ENCODE data around the gene DDAH1. TPM values are rescaled to one million over a fixed set of nuclear protein-coding genes. Genes with fewer than 3 reads are reported as not detected.
"Not testable (repeated sequence)": the region's sequence is repeated elsewhere in the genome, so short reads cannot be mapped to it uniquely, and the experiment has no call there.

The DDAH1 gene
- total RNA-seq, 2 experiments from 2014 or later: not detected

- Histone ChIP-seq H3K27me3 (ENCODE audit: control insufficient read depth in 1 of 2, insufficient read depth in 2 of 2, low read length in 2 of 2) (no peaks in the 10 kb centered on the region), H3K36me3 (ENCODE audit: insufficient read depth, low read length) (no peaks in the 10 kb centered on the region), H3K27ac (ENCODE audit: low read depth in 1 of 2, low read length in 2 of 2) (no peak overlapping the region), H3K4me1 (ENCODE audit: insufficient read depth, low read length) (no peaks in the 10 kb centered on the region), H3K4me3 (ENCODE audit: low read length) (no peak overlapping the region), H3K9me3 (ENCODE audit: control insufficient read depth in 1 of 2, insufficient read depth in 1 of 2, low read length in 2 of 2) (no peaks in the 10 kb centered on the region)
- TF ChIP-seq CTCF (IDR thresholded peaks at IDR 0.05): no peak
- ChIA-PET POLR2A (no interaction called here), CTCF (no interaction called here)
- ATAC-seq (ENCODE audit: poor library complexity): no peak
- H3K27ac Mint-ChIP-seq: no peak overlapping the region
- no peaks in the 10 kb centered on the region for H3K4me1 Mint-ChIP-seq (ENCODE audit: low read depth)
- H3K27me3 Mint-ChIP-seq: peaks cover 26% of the 10 kb centered on the region
- H3K4me3 Mint-ChIP-seq: no peak overlapping the region
- no peaks in the 10 kb centered on the region for H3K36me3 Mint-ChIP-seq (ENCODE audit: low read depth)
- intact Hi-C loops (cut with DNase I, micrococcal nuclease): no loop called here
- H3K9me3 Mint-ChIP-seq: no peaks in the 10 kb centered on the region
- DNase-seq: no peak
These were observed 10.1 kb upstream of the DDAH1 start for GRCh38 chr1:85475055-85475454.

- no peak for TF ChIP-seq CTCF (IDR thresholded peaks at IDR 0.05)
- H3K4me1 Mint-ChIP-seq (ENCODE audit: low read depth): no peaks in the 10 kb centered on the region
- Histone ChIP-seq H3K27me3 (ENCODE audit: control insufficient read depth in 1 of 2, insufficient read depth in 2 of 2, low read length in 2 of 2) (peaks cover 0 to 3% of the 10 kb centered on the region in 2 experiments), H3K4me1 (ENCODE audit: insufficient read depth, low read length) (no peaks in the 10 kb centered on the region), H3K36me3 (ENCODE audit: insufficient read depth, low read length) (no peaks in the 10 kb centered on the region), H3K9me3 (ENCODE audit: control insufficient read depth in 1 of 2, insufficient read depth in 1 of 2, low read length in 2 of 2) (no peaks in the 10 kb centered on the region), H3K4me3 (ENCODE audit: low read length) (no peak overlapping the region), H3K27ac (ENCODE audit: low read depth in 1 of 2, low read length in 2 of 2) (no peak overlapping the region)
- H3K27me3 Mint-ChIP-seq: peaks cover 28% of the 10 kb centered on the region
- no peak overlapping the region for H3K27ac Mint-ChIP-seq
- no peaks in the 10 kb centered on the region for H3K9me3 Mint-ChIP-seq
- no peak overlapping the region for H3K4me3 Mint-ChIP-seq
- H3K36me3 Mint-ChIP-seq (ENCODE audit: low read depth): no peaks in the 10 kb centered on the region
- ATAC-seq (ENCODE audit: poor library complexity) (no peak), DNase-seq (no peak)
- POLR2A ChIA-PET: no interaction called here
- intact Hi-C loops (cut with DNase I, micrococcal nuclease): no loop called here
- CTCF ChIA-PET: no interaction called here
These were observed 8.4 kb upstream of the DDAH1 start for GRCh38 chr1:85473390-85473789.

- H3K27ac Mint-ChIP-seq: no peak overlapping the region
- Histone ChIP-seq H3K4me1 (ENCODE audit: insufficient read depth, low read length) (no peaks in the 10 kb centered on the region), H3K36me3 (ENCODE audit: insufficient read depth, low read length) (no peaks in the 10 kb centered on the region), H3K4me3 (ENCODE audit: low read length) (no peak overlapping the region), H3K27ac (ENCODE audit: low read depth in 1 of 2, low read length in 2 of 2) (no peak overlapping the region), H3K27me3 (ENCODE audit: control insufficient read depth in 1 of 2, insufficient read depth in 2 of 2, low read length in 2 of 2) (peaks cover 3 to 5% of the 10 kb centered on the region in 2 experiments), H3K9me3 (ENCODE audit: control insufficient read depth in 1 of 2, insufficient read depth in 1 of 2, low read length in 2 of 2) (no peaks in the 10 kb centered on the region)
- H3K36me3 Mint-ChIP-seq (ENCODE audit: low read depth): no peaks in the 10 kb centered on the region
- H3K4me3 Mint-ChIP-seq: no peak overlapping the region
- DNase-seq: no peak
- ATAC-seq (ENCODE audit: poor library complexity): no peak
- POLR2A ChIA-PET: no interaction called here
- peaks cover 33% of the 10 kb centered on the region for H3K27me3 Mint-ChIP-seq
- intact Hi-C loops (cut with DNase I, micrococcal nuclease): no loop called here
- no peaks in the 10 kb centered on the region for H3K9me3 Mint-ChIP-seq
- no peaks in the 10 kb centered on the region for H3K4me1 Mint-ChIP-seq (ENCODE audit: low read depth)
- TF ChIP-seq CTCF (IDR thresholded peaks at IDR 0.05): no peak
- CTCF ChIA-PET: interaction anchor here (1.5 kb wide), 1 partner anchor 9 kb away, joined by 3 read pairs; no protein-coding TSS in a partner anchor
These were observed 6.6 kb upstream of the DDAH1 start for GRCh38 chr1:85471558-85471957.

- H3K27ac Mint-ChIP-seq; intact Hi-C loops (cut with DNase I, micrococcal nuclease); H3K36me3 ChIP-seq (ENCODE audit: insufficient read depth, low read length); H3K4me1 ChIP-seq (ENCODE audit: insufficient read depth, low read length); H3K9me3 Mint-ChIP-seq; H3K27ac ChIP-seq (ENCODE audit: low read depth in 1 of 2, low read length in 2 of 2); H3K4me3 Mint-ChIP-seq; CTCF ChIA-PET; H3K4me1 Mint-ChIP-seq (ENCODE audit: low read depth); POLR2A ChIA-PET; DNase-seq; ATAC-seq (ENCODE audit: poor library complexity); H3K9me3 ChIP-seq (ENCODE audit: control insufficient read depth in 1 of 2, insufficient read depth in 1 of 2, low read length in 2 of 2); H3K4me3 ChIP-seq (ENCODE audit: low read length); H3K36me3 Mint-ChIP-seq (ENCODE audit: low read depth): not testable (repeated sequence)
- peaks cover 14 to 17% of the 10 kb centered on the region in 2 experiments for H3K27me3 ChIP-seq (ENCODE audit: control insufficient read depth in 1 of 2, insufficient read depth in 2 of 2, low read length in 2 of 2)
- H3K27me3 Mint-ChIP-seq: peaks cover 46% of the 10 kb centered on the region
These were observed 5.2 kb upstream of the DDAH1 start for GRCh38 chr1:85470130-85470529.
